Natural killer cell treated with Interleukin-12 subunit alpha and Interleukin-12 subunit beta and Interleukin-15 and Interleukin-18, amount 100 ng/mL, for 72 hours (primary cell): ENCODE data around the gene MALSU1. TPM values are rescaled to one million over a fixed set of nuclear protein-coding genes. Genes with fewer than 3 reads are reported as not detected.

ENCODE experiments used
- ATAC-seq, 2 donors: fragments of 150-1000 bp; cut with Tn5 transposase in 1 of 2; sonication (Bioruptor Pico), chemical (Tn5 transposase) in 1 of 2; 2 replicates each; pipeline ENCODE4 v1.10.0; 2021
- DNase-seq: peaks from one replicate; pipeline ENCODE4 v3.0.0; 2022; ENCODE audit warnings: low spot score
- H3K27ac Mint-ChIP-seq, 2 donors: 1 replicate in 1 of 2; 2 replicates in 1 of 2; pipeline ENCODE4 v1.8.0; 2022; ENCODE audit warnings: mixed read lengths in 2 of 2, mild to moderate bottlenecking in 1 of 2, moderate library complexity in 1 of 2
- H3K27me3 Mint-ChIP-seq, 2 donors: 1 replicate in 1 of 2; 2 replicates in 1 of 2; pipeline ENCODE4 v1.8.0; 2022; ENCODE audit warnings: mixed read lengths in 2 of 2
- H3K36me3 Mint-ChIP-seq: one replicate; pipeline ENCODE4 v1.8.0; 2022; ENCODE audit warnings: mixed read lengths
- H3K4me1 Mint-ChIP-seq, 2 donors: 1 replicate in 1 of 2; 2 replicates in 1 of 2; pipeline ENCODE4 v1.8.0; 2022; ENCODE audit warnings: low read depth in 2 of 2, mixed read lengths in 2 of 2, mild to moderate bottlenecking in 1 of 2
- H3K4me3 Mint-ChIP-seq: one replicate; pipeline ENCODE4 v1.8.0; 2022; ENCODE audit warnings: mixed read lengths
- H3K9me3 Mint-ChIP-seq: 2 replicates; pipeline ENCODE4 v1.8.0; 2022; ENCODE audit warnings: mixed read lengths
- total RNA-seq, 2 donors: library from RNA; stranded (reverse); gene quantifications; one replicate each; pipeline ENCODE4 v1.2.3, GENCODE V29; 2022

MALSU1 gene
- total RNA-seq: 10 to 100 TPM; 43.0 to 60.4 TPM

DNA sequence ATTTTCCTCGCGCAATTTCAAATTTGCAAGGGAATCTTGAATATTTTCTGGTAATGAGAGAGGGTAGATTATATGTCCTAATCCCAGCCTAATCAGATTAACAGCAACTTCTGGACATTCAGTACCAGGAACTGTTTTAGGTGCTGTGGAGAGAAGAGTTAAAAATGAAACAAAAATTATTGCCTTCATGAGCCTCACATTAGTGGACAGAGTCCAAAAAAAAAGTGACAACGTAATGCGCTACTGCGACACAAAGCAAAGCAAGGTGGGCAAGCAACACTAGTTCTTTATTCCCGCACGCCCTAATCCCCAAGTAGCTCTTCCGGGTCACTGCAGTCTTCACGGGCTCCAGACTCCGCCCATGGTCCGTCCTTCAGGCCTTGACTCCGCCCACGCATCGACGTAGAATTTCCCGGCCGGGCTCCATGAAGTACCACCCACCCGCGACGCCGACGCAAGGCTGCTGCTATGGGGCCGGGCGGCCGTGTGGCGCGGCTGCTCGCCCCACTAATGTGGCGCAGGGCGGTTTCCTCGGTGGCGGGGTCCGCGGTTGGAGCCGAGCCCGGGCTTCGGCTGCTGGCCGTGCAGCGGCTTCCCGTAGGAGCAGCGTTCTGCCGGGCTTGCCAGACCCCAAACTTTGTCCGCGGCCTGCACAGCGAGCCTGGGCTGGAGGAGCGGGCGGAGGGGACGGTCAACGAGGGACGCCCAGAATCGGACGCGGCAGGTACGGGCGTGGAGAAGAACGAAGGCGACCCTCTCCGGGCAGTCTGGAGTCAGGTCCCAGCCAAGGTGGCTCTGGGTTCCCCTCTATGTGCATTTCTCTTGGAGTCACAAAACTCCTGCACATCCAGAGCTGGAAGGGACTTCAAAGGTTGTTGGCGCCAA lies at the start of gene MALSU1:
Gene MALSU1 (plus strand): TSS at position 455 of the 885 bp plus-strand sequence. CDS start 14 bp downstream, at position 469.
- Mint-ChIP-seq H3K36me3 (peaks cover 6% of the 10 kb centered on the region), H3K27me3 (no peaks in the 10 kb centered on the region), H3K9me3 (no peaks in the 10 kb centered on the region), H3K4me1 (peaks cover 36 to 37% of the 10 kb centered on the region in 2 donors), H3K27ac (peak within 1 kb of the TSS; percentile 82 to 91), H3K4me3 (peak within 1 kb of the TSS; percentile 83)
- ATAC-seq (peak; percentile 100), DNase-seq (peak; percentile 97)

DNA sequence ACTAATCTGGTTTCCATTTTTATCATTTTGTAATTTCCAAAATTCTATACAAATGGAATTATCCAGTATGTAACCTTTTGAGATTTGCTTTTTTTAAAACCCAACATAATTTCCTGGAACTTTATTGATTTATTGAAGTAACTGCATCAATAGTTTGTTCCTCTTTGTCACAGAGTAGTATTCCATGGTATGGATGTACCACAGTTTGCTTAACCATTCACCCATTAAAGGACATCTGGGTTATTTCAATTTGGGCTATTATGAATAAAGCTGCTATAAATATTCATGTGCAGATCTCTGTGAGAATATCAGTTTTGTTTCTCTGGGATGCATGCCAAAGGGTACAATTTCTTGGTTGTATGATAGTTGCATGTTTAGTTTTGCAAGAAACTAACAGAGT lies 49.7 kb upstream of the MALSU1 start:
- Mint-ChIP-seq H3K27me3 (peaks cover 49 to 51% of the 10 kb centered on the region in 2 donors), H3K27ac (no peak overlapping the region), H3K9me3 (no peaks in the 10 kb centered on the region), H3K36me3 (peaks cover 6% of the 10 kb centered on the region), H3K4me1 (no peaks in the 10 kb centered on the region), H3K4me3 (no peak overlapping the region)
- ATAC-seq (no peak), DNase-seq (no peak)

DNA sequence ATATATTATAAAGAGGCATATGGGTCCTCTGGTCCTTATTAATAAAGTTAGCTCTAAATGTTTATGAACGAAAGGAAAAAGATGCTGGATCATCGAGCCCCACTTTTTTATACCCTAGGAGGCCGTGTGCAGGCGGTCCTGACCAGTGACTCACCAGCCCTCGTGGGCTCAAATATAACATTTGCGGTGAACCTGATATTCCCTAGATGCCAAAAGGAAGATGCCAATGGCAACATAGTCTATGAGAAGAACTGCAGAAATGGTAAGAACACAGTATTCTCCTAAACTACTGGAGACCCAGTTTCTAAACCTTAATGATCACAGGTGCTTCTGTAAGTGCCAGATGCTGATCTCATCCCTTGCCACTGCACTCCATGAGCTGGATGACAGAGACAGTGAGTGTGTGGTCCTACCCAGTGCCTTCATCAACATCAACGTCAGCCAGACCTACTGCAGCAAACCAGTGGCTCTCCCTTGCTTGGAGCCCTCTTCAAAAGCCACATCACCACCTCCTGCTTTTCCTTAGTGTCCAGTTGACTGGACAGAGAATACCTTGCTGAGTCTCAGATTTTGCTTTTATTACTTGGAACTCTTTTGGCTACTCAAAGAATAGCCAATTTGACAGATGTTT lies 45.0 kb upstream of the MALSU1 start:
- Mint-ChIP-seq H3K27ac (no peak overlapping the region), H3K4me1 (no peaks in the 10 kb centered on the region), H3K36me3 (peaks cover 6% of the 10 kb centered on the region), H3K9me3 (no peaks in the 10 kb centered on the region), H3K27me3 (peaks cover 40 to 47% of the 10 kb centered on the region in 2 donors), H3K4me3 (no peak overlapping the region)
- ATAC-seq (no peak), DNase-seq (no peak)

DNA sequence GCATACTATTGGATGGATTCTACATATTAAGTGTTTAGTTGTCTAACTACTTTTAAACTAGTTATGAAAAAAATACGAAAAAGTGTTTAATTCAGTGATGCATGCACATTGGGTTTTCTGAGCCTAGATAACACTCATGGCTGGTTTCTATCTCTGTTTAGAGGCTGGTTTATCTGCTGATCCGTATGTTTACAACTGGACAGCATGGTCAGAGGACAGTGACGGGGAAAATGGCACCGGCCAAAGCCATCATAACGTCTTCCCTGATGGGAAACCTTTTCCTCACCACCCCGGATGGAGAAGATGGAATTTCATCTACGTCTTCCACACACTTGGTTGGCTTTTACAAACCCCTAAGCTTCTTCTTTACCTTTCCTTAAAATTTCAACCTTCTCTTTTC lies 42.4 kb upstream of the MALSU1 start:
- Mint-ChIP-seq H3K27me3 (peaks cover 27 to 29% of the 10 kb centered on the region in 2 donors), H3K9me3 (no peaks in the 10 kb centered on the region), H3K36me3 (peaks cover 2% of the 10 kb centered on the region), H3K27ac (no peak overlapping the region), H3K4me1 (no peaks in the 10 kb centered on the region), H3K4me3 (no peak overlapping the region)
- DNase-seq (no peak), ATAC-seq (no peak)

DNA sequence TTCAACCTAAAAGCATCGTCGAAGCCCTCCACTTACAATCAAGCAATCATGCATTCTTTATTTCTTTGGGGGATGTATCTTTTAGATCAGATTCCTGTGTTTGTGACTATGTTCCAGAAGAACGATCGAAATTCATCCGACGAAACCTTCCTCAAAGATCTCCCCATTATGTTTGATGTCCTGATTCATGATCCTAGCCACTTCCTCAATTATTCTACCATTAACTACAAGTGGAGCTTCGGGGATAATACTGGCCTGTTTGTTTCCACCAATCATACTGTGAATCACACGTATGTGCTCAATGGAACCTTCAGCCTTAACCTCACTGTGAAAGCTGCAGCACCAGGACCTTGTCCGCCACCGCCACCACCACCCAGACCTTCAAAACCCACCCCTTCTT lies 38.8 kb upstream of the MALSU1 start:
- H3K27me3 Mint-ChIP-seq: peaks cover 19 to 26% of the 10 kb centered on the region in 2 donors
- H3K27ac Mint-ChIP-seq: no peak overlapping the region
- no peak overlapping the region for H3K4me3 Mint-ChIP-seq
- H3K36me3 Mint-ChIP-seq: no peaks in the 10 kb centered on the region
- ATAC-seq (no peak), DNase-seq (no peak)
- H3K4me1 Mint-ChIP-seq: no peaks in the 10 kb centered on the region
- H3K9me3 Mint-ChIP-seq: no peaks in the 10 kb centered on the region

DNA sequence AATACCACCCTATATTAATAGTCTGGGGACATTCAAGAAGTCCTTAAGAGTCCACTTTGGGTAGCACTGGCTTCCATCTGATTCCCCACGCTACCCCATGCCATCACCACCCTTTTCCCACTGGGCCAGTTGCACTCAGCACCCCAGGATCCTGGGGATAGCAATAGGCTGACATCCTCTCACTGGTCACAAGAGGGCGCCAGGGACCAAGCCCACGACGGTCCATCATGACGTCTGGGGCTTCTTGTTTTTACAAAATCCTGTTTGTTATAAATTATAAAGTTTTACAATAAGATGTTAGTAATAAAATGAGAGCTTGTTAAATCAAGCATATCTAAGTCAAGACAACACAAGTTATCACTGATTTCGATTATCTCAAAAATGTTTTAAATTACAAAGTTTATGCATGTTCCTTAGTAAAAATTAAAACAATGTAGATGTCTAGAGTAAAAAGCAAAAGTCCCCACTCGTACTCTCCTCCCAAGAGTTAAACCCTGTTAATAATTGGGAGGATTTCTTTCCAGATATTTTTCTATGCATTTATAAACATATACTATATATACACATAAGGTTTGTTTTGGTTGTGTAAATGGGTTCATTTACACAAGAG lies 37.2 kb upstream of the MALSU1 start:
- no peaks in the 10 kb centered on the region for H3K4me1 Mint-ChIP-seq
- H3K27ac Mint-ChIP-seq: no peak overlapping the region
- no peak overlapping the region for H3K4me3 Mint-ChIP-seq
- H3K36me3 Mint-ChIP-seq: no peaks in the 10 kb centered on the region
- H3K27me3 Mint-ChIP-seq: peaks cover 17 to 23% of the 10 kb centered on the region in 2 donors
- ATAC-seq (peak; percentile 83 to 86), DNase-seq (no peak)
- no peaks in the 10 kb centered on the region for H3K9me3 Mint-ChIP-seq

DNA sequence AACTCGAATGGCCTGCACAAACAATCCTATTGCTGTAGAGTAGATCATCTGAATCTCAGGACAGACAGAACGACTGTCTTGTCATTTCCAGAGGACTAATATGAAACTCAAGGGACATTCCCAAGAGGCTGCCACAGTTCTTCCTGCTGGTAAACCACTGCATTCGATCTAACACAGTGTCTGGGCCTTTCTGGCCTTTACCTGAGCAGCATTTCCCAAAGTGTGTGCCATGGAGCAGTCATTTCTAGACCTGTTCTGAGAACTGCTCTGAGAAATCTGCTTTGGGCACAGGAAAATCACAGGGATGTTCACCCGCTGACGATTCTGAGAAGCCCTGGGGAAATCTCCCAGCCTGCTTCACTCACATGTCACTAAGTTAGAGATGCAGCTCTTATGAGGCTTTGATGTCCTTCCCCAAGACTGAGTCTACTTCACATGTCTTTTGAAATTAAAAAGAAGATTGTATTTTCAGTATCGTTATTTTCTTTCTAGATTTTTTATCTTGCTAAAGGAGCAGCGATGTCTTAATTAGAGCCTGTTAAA lies 34.2 kb upstream of the MALSU1 start:
- H3K36me3 Mint-ChIP-seq: no peaks in the 10 kb centered on the region
- DNase-seq: no peak

DNA sequence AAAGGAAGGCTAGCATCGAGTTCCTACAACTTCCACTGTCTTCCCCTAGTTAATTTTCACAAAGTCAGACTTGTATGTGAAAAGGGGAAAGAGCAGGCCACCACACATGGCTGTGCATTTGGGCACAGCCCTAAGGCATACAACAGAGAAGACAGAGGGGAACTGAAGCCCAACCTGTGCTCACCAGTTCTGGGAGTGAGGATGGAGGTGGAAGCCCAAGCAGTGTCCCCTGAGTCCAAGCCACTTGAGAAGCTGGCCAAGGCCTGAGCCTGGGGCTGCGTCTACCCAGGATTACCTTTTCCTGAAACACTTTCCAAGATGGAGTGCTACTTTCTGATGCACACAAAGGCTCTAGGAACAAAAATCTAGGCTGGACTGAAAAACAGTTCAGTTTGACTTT lies 32.2 kb upstream of the MALSU1 start:
- Mint-ChIP-seq H3K27ac (no peak overlapping the region), H3K27me3 (peaks cover 0 to 4% of the 10 kb centered on the region in 2 donors), H3K4me1 (no peaks in the 10 kb centered on the region), H3K4me3 (no peak overlapping the region), H3K36me3 (no peaks in the 10 kb centered on the region), H3K9me3 (no peaks in the 10 kb centered on the region)
- DNase-seq (no peak), ATAC-seq (no peak)

More for the DNA sequence above, 34.2 kb upstream of the MALSU1 start:
- ATAC-seq: peak in 1 of 2 donors; percentile 25
- peaks cover 8% of the 10 kb centered on the region in 2 donors for H3K27me3 Mint-ChIP-seq
- H3K9me3 Mint-ChIP-seq: no peaks in the 10 kb centered on the region
- no peak overlapping the region for H3K27ac Mint-ChIP-seq
- no peaks in the 10 kb centered on the region for H3K4me1 Mint-ChIP-seq
- no peak overlapping the region for H3K4me3 Mint-ChIP-seq

DNA sequence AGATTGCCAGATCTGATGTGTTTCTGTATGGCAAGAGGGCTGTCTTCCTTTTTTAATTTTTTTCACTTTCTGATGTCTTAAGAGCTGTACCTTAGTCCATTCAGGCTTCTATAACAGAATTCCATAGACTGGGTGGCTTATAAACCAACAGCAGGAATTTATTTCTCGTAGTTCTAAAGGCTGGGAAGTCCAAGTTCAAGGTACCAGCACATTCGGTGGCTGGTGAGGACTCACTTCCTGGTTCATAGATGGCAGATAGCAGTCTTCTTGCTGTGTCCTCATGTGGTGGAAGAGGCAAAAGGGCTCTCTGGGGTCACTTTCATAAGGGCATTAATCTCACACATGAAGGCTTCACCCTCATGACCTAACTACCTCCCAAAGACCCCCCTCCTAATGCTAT lies 31.8 kb upstream of the MALSU1 start:
- no peaks in the 10 kb centered on the region for H3K4me1 Mint-ChIP-seq
- no peaks in the 10 kb centered on the region for H3K36me3 Mint-ChIP-seq
- no peak overlapping the region for H3K4me3 Mint-ChIP-seq
- H3K9me3 Mint-ChIP-seq: no peaks in the 10 kb centered on the region
- no peak overlapping the region for H3K27ac Mint-ChIP-seq
- DNase-seq (no peak), ATAC-seq (no peak)
- peaks cover 0 to 7% of the 10 kb centered on the region in 2 donors for H3K27me3 Mint-ChIP-seq

DNA sequence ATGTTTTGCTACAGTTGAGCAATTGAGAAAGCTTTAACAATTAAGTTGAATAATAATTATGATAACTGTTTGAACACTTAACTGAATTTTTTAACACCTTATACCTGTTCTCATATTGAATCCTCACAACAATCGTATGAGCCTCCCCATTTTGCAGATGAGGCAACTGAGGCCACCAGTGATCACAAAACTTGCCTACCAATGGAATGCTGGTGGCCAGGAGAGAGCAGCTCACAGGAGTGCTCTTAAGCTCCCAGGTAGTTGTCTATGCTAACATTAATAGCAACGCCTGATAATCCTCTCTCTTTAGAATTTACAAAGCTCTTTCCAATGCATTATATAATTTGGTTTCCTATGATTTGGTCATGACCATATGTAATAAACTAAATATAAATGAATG lies 31.0 kb upstream of the MALSU1 start:
- Mint-ChIP-seq H3K4me1 (peaks cover 3 to 4% of the 10 kb centered on the region in 2 donors), H3K27ac (no peak overlapping the region), H3K36me3 (no peaks in the 10 kb centered on the region), H3K27me3 (peaks cover 0 to 7% of the 10 kb centered on the region in 2 donors), H3K4me3 (no peak overlapping the region), H3K9me3 (no peaks in the 10 kb centered on the region)
- ATAC-seq (no peak), DNase-seq (no peak)

DNA sequence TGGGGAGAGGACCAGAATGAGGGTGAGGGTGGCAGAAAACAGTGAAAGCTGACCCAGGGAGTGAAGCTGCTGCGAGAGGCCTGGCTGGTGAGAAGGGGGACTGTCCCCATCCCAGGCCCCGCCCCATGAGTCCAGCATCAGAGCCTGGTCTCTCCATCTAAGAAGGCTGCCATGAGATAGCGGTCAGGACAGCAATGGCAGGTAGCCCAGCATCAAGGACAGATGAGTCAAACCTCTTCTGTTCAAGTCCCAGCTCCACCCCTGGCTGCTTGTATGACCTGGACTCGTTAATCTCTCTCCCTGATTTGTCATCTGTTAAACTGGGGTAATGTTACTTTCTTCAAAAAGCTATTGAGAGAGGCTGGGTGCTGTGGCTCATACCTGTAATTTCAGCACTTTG lies 30.4 kb upstream of the MALSU1 start:
- H3K27ac Mint-ChIP-seq: no peak overlapping the region
- no peaks in the 10 kb centered on the region for H3K9me3 Mint-ChIP-seq
- H3K27me3 Mint-ChIP-seq: peaks cover 0 to 10% of the 10 kb centered on the region in 2 donors
- H3K4me1 Mint-ChIP-seq: peaks cover 8 to 9% of the 10 kb centered on the region in 2 donors
- H3K4me3 Mint-ChIP-seq: no peak overlapping the region
- DNase-seq: no peak
- no peaks in the 10 kb centered on the region for H3K36me3 Mint-ChIP-seq
- peak in 1 of 2 donors; percentile 41 for ATAC-seq

DNA sequence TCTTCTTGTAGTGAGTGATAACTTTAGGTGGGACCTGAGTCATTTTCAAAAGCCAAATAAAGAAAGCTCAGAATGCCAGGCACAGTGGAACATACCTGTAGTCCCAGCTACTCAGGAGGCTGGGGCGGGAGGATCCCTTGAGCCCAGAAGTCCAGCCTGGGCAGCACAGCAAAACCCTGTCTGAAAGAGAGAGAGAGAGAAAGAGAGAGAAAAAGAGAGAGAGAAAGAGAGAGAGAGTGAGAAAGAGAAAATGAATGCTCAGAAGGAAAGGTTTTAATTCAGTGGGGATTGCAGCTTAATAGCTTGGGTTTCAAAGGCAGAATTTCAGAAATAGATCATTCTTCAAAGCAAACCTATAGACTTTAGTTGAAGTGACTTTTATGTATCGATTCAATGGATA lies 26.9 kb upstream of the MALSU1 start:
- Mint-ChIP-seq H3K27me3 (peaks cover 0 to 10% of the 10 kb centered on the region in 2 donors), H3K27ac (no peak overlapping the region), H3K36me3 (no peaks in the 10 kb centered on the region), H3K4me1 (peaks cover 8 to 9% of the 10 kb centered on the region in 2 donors), H3K9me3 (no peaks in the 10 kb centered on the region), H3K4me3 (no peak overlapping the region)
- no peak for DNase-seq
- ATAC-seq: no peak

DNA sequence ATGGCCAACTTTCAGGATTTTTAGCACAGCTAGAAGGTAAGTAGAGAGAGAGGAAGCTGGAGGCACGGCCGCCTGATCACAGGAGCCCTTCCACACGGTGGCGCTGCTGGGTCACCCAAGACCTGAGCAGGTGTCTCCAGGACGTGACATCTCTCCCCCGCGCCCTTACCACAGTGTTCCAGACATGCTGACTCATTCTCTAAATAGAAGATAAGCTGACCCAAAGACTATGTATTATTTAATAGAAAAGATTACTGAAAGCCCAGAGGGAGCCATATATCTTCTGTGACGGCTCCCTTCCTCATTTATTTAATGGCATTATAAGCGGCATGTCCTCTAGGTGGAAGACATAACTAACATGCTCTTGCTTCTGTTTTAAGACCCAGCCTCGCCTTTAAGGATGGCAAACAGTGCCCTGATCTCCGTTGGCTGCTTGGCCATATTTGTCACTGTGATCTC lies 26.0 kb upstream of the MALSU1 start:
- Mint-ChIP-seq H3K4me3 (peak overlapping the region; percentile 50), H3K36me3 (no peaks in the 10 kb centered on the region), H3K27me3 (peaks cover 0 to 10% of the 10 kb centered on the region in 2 donors), H3K4me1 (peaks cover 8 to 9% of the 10 kb centered on the region in 2 donors), H3K9me3 (no peaks in the 10 kb centered on the region), H3K27ac (peak overlapping the region; percentile 40 to 56)
- ATAC-seq (peak; percentile 91 to 93), DNase-seq (peak; percentile 82)
